GM13976 (cell line): ENCODE measurements around the gene ADNP.

Source experiments
- DNase-seq: peaks from one replicate; pipeline ENCODE4 v3.0.0; 2012; ENCODE audit warnings: low spot score
- CTCF ChIP-seq: IDR thresholded peaks from 2 replicates; pipeline ENCODE4 v1.5.1; 2012; ENCODE audit warnings: borderline replicate concordance, mild to moderate bottlenecking; ENCODE audit not compliant: insufficient read depth; ENCODE audit errors: extremely low read depth, missing control alignments, control extremely low read depth
- in situ Hi-C: fragments of 300-500 bp; cut with MboI; formaldehyde crosslinking; loops from one replicate; pipeline ENCODE4 v1.12.0; 2022; ENCODE audit warnings: low sequenced_read_pairs, mixed read lengths, inconsistent platforms; ENCODE audit not compliant: unreplicated experiment

ADNP gene

DNA sequence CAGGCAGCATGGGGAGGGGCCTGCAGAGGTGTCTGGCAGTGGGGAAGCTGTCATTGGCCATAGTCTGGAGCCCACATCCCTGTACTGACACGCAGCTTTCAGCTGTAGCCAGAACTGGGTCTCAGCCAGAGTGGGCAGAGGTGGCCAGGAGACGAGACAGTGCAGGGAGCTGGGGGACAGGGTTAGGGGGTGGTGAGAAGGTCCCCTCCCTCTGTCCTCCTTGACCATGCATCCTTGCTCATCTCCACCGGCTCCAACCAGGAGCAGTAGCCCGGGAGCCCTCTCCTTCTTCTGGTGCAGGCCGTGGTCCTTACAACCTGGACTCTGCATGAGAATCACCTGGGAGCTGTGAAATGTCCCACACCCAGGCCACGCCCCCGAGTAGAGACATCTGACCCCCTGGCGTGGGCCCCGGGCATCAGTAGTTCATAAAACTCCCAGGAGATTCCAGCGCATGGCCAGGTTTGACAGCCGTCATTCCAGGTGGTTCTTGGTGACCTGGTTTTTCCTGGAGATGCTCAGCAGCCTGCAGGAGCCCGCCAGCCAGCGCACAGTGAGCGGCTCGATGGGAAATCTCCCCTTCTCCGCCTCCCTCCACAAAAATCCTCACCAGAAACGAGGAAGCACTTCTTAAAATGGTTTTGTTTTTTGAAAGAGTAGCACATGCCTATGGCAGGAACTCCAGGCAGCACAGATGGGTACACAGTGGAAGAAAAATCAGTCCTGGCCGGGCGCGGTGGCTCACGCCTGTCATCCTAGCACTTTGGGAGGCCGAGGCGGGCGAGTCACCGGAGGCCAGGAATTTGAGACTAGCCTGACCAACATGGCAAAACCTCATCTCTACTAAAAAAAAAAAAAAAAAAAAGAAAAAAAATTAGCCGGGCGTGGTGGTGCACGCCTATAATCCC is 56.2 kb downstream of the ADNP start:
- in situ Hi-C loops, result no loop called here
- TF ChIP-seq CTCF, result no peak
- no peak for DNase-seq

GRCh38 chr20:50874111-50874757 is 57.0 kb downstream of the ADNP start:
- DNase-seq, result peak; percentile 23
- in situ Hi-C loops, result no loop called here
- TF ChIP-seq CTCF, result no peak

DNA sequence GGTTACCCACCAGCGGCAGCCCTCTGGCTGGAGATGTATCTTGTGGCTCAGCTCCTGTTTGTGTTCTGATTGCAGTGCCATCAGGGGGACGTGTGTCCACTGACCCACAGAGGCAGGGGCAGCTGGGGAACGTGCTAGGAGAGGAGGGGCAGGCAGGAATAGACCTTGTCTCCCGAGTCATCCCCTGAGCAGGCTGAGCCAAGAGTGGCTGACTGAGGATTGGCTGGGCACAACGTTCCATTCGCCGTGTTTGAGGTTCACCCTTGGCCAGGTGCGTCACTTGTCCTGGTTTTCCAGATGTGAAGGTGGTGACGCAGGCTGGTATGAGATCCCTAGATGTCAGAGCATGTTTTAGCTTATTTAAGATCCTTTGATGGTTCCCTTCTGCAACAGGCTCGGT is 57.7 kb downstream of the ADNP start:
- in situ Hi-C loops, result no loop called here
- TF ChIP-seq CTCF, result no peak
- peak; percentile 16 for DNase-seq

DNA sequence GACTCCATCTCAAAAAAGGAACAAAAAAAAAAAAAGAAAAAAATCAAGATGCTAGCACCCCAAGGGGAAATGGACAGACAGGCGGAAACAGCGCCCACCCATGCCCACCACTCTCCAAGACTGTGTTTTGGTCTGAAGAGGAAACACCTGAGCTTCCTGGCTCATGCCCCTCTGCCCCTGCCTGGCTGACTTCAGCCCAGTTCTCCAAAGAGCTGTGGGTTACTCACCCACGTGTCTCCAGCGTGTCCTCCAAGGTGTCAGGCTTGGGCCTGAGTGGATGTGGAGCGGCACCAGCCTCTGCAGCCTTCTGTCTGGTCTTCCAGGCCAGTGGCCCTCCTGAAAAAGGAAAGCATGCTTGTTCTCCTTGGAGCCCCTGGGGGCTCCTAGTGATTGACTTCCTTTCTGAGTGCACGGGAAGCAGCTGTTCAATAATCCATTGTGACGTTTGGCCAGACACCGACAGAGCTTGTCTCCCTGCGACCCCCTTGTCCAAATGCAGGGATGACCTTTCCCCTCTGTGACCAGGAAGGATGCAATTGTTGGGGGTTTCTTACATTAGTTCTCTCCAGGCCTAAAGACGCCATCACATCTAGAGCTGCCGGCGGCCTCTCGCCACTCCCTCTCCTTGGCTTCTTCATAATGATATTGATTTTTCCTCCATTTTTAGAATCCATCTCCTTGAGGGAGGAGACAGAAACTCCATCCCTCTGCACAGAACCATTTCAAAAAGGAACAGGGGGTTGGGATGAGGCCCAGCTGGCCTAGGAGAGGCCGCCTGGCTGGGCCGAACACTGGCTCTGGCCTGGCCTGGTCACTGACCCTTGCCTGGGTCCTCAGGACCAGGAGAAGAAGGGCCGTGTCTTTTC is 58.4 kb downstream of the ADNP start:
- DNase-seq, result peak; percentile 22
- in situ Hi-C loops, result no loop called here
- no peak for TF ChIP-seq CTCF

DNA sequence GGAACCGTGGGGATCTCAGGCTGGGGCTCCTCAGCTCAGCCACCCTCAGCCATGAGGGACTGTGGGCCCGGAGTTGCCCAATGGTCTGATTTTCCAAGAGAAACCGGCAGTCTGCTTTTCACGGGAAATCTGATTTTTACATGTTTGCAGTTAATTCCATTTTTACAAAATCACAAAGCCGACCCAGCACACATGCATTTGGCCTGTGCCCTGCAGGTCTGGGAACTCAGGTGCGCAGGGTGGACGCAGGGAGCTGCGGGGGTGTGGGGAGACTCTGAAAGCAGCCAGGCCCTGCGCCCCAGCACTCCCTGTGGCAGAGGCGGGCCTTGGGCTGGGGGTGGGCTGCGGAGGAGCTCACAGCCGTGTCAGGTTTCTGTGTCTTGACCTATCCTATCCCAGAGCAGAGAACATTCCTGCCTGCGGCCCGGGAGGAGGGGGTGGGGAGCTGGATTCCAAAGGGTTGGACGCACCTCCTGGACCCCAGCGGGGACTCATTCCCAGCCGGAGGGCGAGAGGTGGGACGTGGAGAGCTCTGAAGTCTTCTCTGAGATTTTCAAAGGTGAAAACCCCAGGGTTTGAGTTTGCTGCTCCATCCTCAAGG is 60.6 kb downstream of the ADNP start:
- TF ChIP-seq CTCF, result no peak
- in situ Hi-C loops, result no loop called here
- no peak for DNase-seq
